ENCODE data around the gene CYTH1. TPM values are rescaled to one million over a fixed set of nuclear protein-coding genes. Genes with fewer than 3 reads are reported as not detected.

CYTH1 gene
- total RNA-seq, 1 experiment from 2014 or later: 20.0 TPM

GRCh38 chr17:78714534-78714933, 67.5 kb downstream of the CYTH1 start (continued):
- TF ChIP-seq ZNF416 (CRISPR knock-in tag; IDR thresholded peaks at IDR 0.05): no peak
- TF ChIP-seq SOX15 (CRISPR knock-in tag; IDR thresholded peaks at IDR 0.05): no peak

- no peak for DNase-seq (ENCODE audit: low spot score)
- ATAC-seq: no peak
- ChIA-PET CTCF (interaction anchor here (1.0 kb wide), 1 partner anchor 215 kb away, joined by 4 read pairs; no protein-coding TSS in a partner anchor), POLR2A (no interaction called here)
- Mint-ChIP-seq H3K9me3 (no peaks in the 10 kb centered on the region), H3K27me3 (ENCODE audit: low read depth) (peaks cover 3% of the 10 kb centered on the region; the same call in 1 of the 2 replicates), H3K27ac (no peak overlapping the region), H3K4me3 (no peak overlapping the region), H3K36me3 (peaks cover 3% of the 10 kb centered on the region; the same call in 1 of the 2 replicates), H3K4me1 (peaks cover 14% of the 10 kb centered on the region)
- no peak for TF ChIP-seq TCF7 (CRISPR knock-in tag; IDR thresholded peaks at IDR 0.05; ENCODE audit: low read depth)
- no peak for TF ChIP-seq TEAD4 (CRISPR knock-in tag; IDR thresholded peaks at IDR 0.05)
- TF ChIP-seq E2F4 (CRISPR knock-in tag; IDR thresholded peaks at IDR 0.05; ENCODE audit: borderline replicate concordance, low read depth): no peak
- no peak for TF ChIP-seq ZNF671 (CRISPR knock-in tag; IDR thresholded peaks at IDR 0.05)
- TF ChIP-seq ATF3 (CRISPR knock-in tag; conservative IDR thresholded peaks at IDR 0.05): no peak
- no peak for TF ChIP-seq EMX1 (CRISPR knock-in tag; IDR thresholded peaks at IDR 0.05)
- TF ChIP-seq ATF1 (CRISPR knock-in tag; IDR thresholded peaks at IDR 0.05): no peak
- no peak for TF ChIP-seq NR2C2 (CRISPR knock-in tag; IDR thresholded peaks at IDR 0.05)
Observed at GRCh38 chr17:78712043-78712442, 70.0 kb downstream of the CYTH1 start.

GRCh38 chr17:78710607-78711006, 71.5 kb downstream of the CYTH1 start:
- DNase-seq (ENCODE audit: low spot score): no peak
- POLR2A ChIA-PET: no interaction called here
- Mint-ChIP-seq H3K27me3 (ENCODE audit: low read depth) (no peaks in the 10 kb centered on the region), H3K36me3 (peaks cover 3% of the 10 kb centered on the region; the same call in 1 of the 2 replicates), H3K4me1 (peaks cover 6% of the 10 kb centered on the region; the same call in 1 of the 2 replicates), H3K9me3 (no peaks in the 10 kb centered on the region), H3K27ac (no peak overlapping the region), H3K4me3 (no peak overlapping the region)
- CTCF ChIA-PET: interaction anchor here (1.1 to 4.4 kb wide), 3 partner anchors 13 to 213 kb away, joined by 3 to 60 read pairs (median 40); no protein-coding TSS in a partner anchor
- TF ChIP-seq NFE2L1 (CRISPR knock-in tag; IDR thresholded peaks at IDR 0.05): no peak
- TF ChIP-seq SMAD3 (CRISPR knock-in tag; IDR thresholded peaks at IDR 0.05; ENCODE audit: borderline replicate concordance): no peak
- TF ChIP-seq GRHL2 (CRISPR knock-in tag; IDR thresholded peaks at IDR 0.05; ENCODE audit: insufficient replicate concordance, severe bottlenecking): no peak
- no peak for TF ChIP-seq IRF2 (CRISPR knock-in tag; IDR thresholded peaks at IDR 0.05; ENCODE audit: borderline replicate concordance, low read depth)
- ATAC-seq: no peak

- ChIA-PET CTCF (interaction anchor here (1.0 to 4.4 kb wide), 6 partner anchors 8 to 266 kb away, joined by 3 to 60 read pairs (median 7); no protein-coding TSS in a partner anchor), POLR2A (no interaction called here)
- H3K4me3 Mint-ChIP-seq: no peak overlapping the region
- DNase-seq (ENCODE audit: low spot score) (no peak), ATAC-seq (no peak)
- H3K36me3 Mint-ChIP-seq: peaks cover 3% of the 10 kb centered on the region; the same call in 1 of the 2 replicates
- no peak for TF ChIP-seq JAZF1 (CRISPR knock-in tag; IDR thresholded peaks at IDR 0.05)
- TF ChIP-seq NFATC4 (CRISPR knock-in tag; IDR thresholded peaks at IDR 0.05): no peak
- no peak for TF ChIP-seq FOXK1 (CRISPR knock-in tag; IDR thresholded peaks at IDR 0.05)
- TF ChIP-seq JUN (CRISPR knock-in tag; IDR thresholded peaks at IDR 0.05): no peak
- TF ChIP-seq USF1 (CRISPR knock-in tag; IDR thresholded peaks at IDR 0.05): no peak
- TF ChIP-seq E2F5 (CRISPR knock-in tag; IDR thresholded peaks at IDR 0.05): no peak
- TF ChIP-seq ZNF416 (CRISPR knock-in tag; IDR thresholded peaks at IDR 0.05): no peak
- TF ChIP-seq E2F1 (CRISPR knock-in tag; IDR thresholded peaks at IDR 0.05): no peak
- H3K27me3 Mint-ChIP-seq (ENCODE audit: low read depth): no peaks in the 10 kb centered on the region
- H3K9me3 Mint-ChIP-seq: no peaks in the 10 kb centered on the region
- H3K4me1 Mint-ChIP-seq: peaks cover 3% of the 10 kb centered on the region; the same call in 1 of the 2 replicates
- no peak overlapping the region for H3K27ac Mint-ChIP-seq
Observed at GRCh38 chr17:78709751-78710181, 72.3 kb downstream of the CYTH1 start.

Data from WTC11 (cell line).